NCI-H128 (cell line): Measurements from ENCODE around the gene BCOR.

Source experiments
- DNase-seq: peaks from one replicate; lab custom pipeline; 2025; ENCODE audit not compliant: unreplicated experiment; lab: John Stamatoyannopoulos, UW

The BCOR gene

DNA sequence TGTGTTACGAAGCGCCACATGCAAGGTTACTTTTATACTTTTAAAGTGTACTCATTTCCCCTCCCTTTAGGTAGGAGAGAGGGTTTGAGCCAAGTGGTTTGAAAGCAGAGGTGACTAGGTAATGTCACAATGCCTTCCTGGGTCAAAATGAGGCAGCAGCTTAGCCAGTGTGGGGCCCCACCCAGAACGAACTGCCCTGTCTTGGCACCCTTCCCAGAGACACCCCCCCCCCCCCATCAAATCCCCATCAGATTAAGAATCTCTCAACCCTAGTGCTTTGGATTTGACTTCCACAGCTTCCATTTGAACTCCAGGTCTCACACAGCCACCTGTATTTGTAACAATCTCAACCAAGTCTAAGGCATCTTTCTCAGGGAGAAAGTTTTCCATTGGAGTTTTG, 31.1 kb downstream of the BCOR start:
- no peak for DNase-seq

DNA sequence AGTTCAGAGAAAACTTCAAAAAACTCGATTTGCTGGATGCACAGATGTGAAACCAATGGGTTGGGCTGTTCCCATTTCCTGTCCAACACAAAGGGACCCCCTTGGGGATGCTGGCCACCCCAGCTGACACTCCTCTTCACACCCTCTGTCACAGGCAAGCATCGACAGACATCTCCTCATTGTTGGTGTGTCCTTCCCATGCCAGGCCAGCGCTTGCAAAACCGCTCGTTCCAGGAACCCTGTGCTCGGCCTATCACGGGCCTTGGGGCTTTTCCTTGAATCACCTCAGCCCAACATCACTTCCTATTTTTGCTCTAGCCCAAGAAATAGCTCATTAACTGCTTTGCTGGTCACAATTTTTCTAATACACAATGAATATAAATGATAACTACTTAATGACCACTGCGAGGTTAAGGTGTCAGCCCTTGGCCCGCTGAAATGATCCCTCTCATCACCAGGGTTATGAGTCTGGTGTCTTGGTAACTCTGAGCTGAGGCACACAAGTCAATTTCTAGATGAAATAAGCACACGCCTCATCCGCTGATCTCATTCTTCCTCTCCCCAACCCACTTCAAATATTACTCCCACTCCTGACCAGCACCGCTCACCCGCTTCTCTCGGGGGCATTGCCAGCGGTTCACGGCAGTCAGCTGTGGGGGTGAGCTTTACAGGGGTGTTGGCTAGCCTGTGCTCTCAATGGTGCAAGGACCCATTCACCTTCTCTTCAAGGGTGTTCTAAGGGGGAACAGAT, 32.3 kb downstream of the BCOR start:
- no peak for DNase-seq

- no peak for DNase-seq
Measured at GRCh38 chrX:40064055-40064597, 33.6 kb downstream of the BCOR start.

GRCh38 chrX:40063555-40063954, 34.2 kb downstream of the BCOR start:
- no peak for DNase-seq

DNA sequence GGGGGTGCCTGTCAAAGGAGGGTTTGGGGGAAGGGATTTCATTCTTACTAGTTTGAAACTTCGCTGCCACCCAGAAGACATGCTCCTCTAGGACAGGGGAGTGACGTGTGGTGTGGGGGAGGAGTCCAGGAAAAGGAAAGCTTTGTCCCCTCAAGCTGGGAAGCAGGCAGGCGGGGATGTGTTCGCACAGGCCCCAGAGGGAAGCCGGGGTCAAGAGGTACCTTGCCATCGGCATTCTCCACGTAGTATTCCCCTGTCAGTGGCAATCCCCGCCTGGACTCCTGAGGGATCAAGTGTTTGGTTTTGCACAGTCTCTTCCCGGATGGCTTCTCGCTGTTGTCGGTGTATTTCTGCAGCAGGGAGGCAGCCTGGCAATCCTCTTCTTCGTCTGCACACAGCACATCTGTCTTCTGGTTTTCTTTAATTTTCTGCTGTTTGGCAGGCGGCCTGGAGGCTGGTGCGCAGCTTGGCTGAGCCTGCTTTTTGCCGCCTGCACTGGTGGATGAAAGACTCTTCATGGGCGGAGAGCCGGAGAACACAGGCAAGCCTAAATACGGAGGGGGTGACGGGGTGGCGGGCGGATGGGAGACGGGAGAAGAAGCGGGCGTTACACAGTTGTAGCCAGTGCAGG, 35.1 kb downstream of the BCOR start:
- no peak for DNase-seq

GRCh38 chrX:40061871-40062524, 35.8 kb downstream of the BCOR start:
- no peak for DNase-seq

- DNase-seq, result no peak
Measured at GRCh38 chrX:40061005-40061404, 36.8 kb downstream of the BCOR start.

DNA sequence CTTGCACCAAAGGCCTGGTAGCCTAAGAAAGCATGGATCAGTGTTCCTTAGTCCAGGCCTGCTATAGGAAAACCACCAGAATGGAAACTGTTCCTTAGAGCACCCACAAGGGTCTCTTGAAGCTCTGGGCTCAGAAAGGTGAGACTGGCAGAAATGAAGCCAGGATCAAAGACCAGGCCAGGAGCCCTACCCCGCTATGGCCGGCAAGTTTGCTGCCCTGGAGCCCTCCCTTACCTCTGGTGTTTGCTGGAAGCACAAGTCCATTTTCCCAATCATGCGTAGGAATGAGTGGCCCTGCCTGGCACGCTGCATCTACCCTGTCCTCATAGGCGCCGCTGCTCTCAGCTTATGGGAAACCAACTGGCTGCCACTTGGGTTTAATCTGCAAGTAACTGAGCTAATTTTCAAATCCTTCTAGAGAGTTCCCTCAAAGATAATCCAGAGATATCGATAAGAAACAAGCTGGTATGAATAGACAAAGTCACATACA, 37.4 kb downstream of the BCOR start:
- DNase-seq, result no peak

DNA sequence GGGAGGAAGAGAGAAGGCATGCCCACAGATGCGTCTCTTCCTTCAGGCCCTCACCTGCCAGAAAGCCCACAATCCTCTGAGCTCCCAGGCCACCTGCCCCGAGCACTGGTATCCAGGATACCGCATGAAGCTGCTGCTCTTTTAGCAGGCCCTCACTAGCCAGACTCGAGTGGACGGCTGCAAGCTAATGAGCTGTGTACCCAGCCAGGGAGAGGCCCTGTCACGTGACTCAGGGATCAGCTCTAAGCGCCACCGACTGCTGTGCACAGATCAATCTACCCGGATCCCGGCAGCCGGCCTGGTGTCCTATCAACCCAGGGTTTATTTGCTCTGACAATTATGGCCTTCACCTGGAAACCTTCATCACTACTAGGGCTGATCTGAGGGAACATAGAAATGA, 39.0 kb downstream of the BCOR start:
- peak; percentile 71 for DNase-seq

DNA sequence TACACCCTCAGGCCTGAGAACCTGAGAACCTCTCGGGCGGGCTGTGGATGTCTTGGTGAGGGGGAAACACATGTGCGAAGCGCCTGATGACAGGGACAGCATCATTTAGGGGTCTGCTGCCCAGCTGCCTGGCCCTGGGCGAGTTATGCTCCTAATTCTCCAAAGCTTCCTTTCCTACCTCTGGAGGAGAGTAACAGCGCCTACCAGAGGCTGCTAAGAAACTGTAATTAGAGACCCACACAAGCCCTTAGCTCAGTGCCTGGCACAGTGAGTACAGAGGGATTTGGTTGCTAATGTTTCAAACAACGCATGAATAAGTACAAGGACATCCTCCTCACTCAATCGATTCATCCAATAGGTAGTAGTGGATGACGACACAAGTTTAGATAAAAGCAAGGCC, 40.4 kb downstream of the BCOR start:
- DNase-seq, result no peak

GRCh38 chrX:40056420-40056819, 41.3 kb downstream of the BCOR start:
- DNase-seq, result no peak

GRCh38 chrX:40055495-40055894, 42.3 kb downstream of the BCOR start:
- DNase-seq, result no peak

DNA sequence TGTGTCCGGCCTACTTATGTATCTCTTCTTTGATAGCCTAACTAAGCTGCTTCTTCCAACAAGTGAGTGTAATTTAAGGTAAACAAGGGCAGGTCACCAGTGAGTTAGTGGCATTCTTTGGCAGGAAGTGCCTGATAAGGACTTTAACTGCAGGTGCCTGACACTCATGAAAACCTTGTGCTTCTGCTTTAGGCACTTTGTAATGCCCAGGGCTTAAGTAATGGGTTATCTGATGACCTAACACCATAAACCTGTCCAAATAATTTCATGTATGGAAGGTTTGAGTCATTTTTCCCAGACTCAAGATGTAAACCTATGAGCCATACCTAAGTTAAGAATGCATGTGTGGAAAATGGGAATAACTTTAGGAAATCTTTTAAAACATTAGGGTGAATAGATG, 43.0 kb downstream of the BCOR start:
- no peak for DNase-seq

- DNase-seq, result no peak
Measured at GRCh38 chrX:40050532-40050931, 47.2 kb downstream of the BCOR start.

DNA sequence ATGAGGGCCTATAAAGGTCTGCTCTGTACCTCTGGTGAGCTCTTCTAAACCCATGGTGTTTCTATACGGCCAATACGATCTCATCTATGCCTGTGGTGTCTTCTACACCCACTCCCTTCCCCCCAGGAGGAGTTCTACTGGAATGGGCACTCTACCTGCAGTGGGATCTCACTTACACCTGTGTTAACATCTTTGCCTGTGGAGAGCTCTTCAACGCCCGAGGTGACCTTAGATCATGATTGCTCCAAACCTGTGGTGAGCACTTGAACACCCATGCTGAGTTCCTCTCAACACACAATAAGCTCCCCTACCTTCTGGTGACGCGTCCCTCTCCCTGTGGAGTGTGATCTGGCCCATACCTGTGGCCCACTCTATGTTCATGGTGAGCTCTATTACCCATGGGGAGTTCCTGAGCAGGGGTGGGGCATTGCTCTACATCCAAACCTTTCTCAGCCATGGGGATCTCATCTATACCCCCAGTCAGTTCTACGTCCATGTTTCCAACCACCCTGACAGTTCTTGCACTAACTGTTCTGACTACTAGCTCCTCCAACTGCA, 48.6 kb downstream of the BCOR start:
- no peak for DNase-seq

DNA sequence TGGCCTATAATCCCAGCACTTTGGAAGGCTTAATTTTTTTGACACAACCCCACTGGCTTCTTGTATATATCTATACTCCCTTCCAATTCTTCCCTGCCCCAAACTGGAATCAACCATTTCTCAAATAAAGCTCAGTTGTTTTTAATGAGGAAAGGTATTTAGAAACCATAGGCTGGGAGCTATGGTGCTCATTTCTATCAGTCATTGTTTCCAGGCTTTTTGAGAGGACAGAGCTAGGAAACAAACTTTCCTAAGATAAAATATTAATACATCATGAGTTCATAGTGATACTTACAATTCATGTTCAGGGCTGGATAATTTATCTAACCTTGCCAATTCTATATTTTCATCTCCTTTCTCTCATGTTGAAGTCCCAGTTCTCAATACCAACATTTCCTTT, 50.3 kb downstream of the BCOR start:
- DNase-seq, result no peak

GRCh38 chrX:40043895-40044294, 53.9 kb downstream of the BCOR start:
- DNase-seq, result no peak

DNA sequence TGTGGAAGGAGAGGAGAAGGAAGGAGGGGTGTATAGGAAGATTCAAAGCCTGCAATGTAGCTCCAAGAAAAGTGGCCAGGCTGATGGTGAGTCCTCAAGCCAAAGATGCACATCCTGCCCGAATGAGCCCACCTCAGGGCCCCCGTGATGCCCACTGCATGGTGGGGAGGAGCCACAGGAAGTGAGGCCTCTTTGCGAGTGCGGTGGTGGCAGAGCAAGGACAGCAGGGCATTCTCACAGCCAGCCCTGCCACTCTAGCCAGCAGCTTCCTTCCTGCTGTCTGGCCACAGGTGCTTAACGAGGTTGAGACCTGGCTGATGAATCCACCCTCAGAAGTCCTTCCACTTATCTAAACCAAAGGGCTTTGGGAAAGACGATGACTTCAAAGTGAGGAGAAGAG, 55.8 kb downstream of the BCOR start:
- DNase-seq, result no peak

DNA sequence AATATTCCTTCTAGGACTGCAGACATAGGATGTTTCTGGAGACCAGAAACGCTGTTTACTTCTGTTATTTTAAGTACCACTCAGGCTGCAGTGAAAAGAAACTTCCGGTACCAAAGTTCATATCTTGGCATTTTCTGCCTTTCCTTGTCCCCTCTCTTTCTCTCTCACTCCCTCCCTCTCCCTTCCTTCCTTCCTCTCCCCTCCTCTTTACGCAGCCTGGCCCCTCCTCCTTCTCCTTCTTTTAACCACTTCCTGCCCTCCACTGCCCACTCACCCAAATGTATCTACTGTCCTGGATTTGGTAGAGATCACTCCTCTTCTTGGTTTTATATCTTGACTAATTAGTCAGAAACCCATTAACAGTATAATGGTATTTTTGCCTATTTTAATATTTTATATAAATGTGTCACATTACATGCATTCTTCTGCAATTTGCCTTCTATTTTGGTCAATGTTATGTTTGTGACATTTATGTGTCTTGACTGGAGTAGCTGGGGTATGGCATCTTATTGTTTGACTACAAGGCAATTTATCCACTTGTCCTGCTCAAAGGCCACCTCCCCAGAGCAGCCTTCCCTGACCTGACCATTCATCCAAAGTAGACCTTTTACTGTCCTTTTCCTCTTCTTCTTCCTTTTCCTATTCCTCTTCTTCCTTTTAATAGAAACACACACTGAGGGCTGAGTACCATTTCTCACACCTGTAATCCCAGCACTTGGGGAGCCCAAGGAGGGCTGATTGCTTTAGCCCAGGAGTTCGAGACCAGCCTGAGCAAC, 56.9 kb downstream of the BCOR start:
- DNase-seq, result no peak

- no peak for DNase-seq
Measured at GRCh38 chrX:40039887-40040286, 57.9 kb downstream of the BCOR start.

DNA sequence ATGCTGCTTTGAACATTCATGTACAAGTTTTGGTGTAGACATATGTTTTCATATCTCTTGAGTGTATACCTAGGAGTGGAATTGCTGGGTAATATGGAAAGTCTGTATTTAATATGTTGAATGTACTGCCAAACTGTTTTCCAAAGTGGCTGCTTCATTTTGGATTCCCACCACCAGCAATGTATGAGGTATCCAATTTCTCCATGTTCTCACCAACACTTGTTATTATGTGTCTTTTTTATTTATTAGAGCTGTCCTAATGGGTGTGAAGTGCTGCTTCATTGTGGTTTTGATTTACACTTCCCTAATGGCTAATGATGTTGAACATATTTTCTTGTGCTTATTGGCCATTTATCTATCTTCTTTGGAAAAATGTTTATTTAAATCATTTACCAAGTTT, 60.4 kb downstream of the BCOR start:
- DNase-seq, result no peak
